Measurements from ENCODE around the gene TRAF3IP3. TPM values are rescaled to one million over a fixed set of nuclear protein-coding genes. Genes with fewer than 3 reads are reported as not detected.

TRAF3IP3 gene
- total RNA-seq, 6 donors from 2014 or later: 6.4 to 58.7 (median 10.8) TPM

DNA sequence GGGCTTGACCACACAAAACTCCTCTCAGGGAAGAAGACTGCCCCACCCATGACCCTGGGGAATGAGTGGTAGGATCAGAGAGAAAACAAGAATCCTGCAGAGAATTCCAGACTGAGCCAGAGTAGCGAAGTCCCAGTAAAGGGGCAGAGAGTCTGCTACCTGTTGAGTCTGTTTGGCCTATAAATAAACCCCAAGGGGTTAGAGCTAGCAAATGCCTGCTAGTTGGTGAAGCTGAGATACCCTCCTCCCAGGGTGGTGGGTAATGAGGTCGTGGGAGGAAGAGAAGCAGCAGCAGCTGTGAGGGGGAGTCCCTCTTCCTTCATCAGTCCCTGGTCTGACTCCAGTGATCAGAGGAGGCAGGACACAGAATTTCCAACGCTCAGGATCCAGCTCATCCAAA, 2.5 kb downstream of the TRAF3IP3 start:
- H3K27me3 ChIP-seq: no peaks in the 10 kb centered on the region
- H3K4me1 ChIP-seq: peaks cover 0 to 4% (median 2%) of the 10 kb centered on the region in 4 donors
- WGBS, 2 donors: 69 to 70% methylated on average over 3 of the region's 3 CpGs
- DNase-seq: no peak
- H3K9me3 ChIP-seq: no peaks in the 10 kb centered on the region
- H3K4me3 ChIP-seq: peak overlapping the region in 1 of 4 donors; percentile 38
- ATAC-seq (ENCODE audit: low FRiP score in 2 of 2): no peak
- H3K36me3 ChIP-seq: no peaks in the 10 kb centered on the region
- TF ChIP-seq POLR2A (IDR thresholded peaks at IDR 0.05) (no peak), CTCF (IDR thresholded peaks at IDR 0.05) (no peak), POLR2AphosphoS5 (IDR thresholded peaks at IDR 0.05) (no peak), EP300 (IDR thresholded peaks at IDR 0.05) (no peak)
- H3K27ac ChIP-seq: peak overlapping the region in 1 of 4 donors; percentile 28

DNA sequence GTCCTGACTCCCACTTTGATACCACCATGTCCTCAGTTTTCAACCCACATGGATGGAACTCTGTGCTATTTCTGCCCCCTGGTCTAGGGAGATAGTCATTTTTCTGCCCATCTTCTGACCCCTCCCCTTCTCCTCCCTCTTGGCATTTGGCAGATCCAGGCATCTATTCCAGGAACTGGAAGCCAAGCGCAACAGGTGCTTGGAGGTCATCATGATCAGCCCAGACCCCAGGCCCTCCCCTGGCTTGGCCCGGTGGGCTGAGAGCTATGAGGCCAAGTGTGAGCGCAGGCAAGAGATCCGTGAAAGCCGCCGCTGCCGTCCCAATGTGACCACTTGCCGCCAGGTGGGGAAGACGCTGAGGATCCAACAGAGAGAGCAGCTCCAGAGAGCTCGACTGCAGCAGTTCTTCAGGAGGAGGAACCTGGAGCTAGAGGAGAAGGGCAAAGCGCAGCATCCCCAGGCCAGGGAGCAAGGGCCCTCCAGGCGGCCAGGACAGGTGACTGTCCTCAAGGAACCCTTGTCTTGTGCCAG, 4.0 kb downstream of the TRAF3IP3 start:
- Histone ChIP-seq H3K4me1 (peaks cover 0 to 4% (median 2%) of the 10 kb centered on the region in 4 donors), H3K27ac (no peak overlapping the region), H3K9me3 (no peaks in the 10 kb centered on the region), H3K4me3 (no peak overlapping the region), H3K36me3 (no peaks in the 10 kb centered on the region), H3K27me3 (no peaks in the 10 kb centered on the region)
- ATAC-seq (ENCODE audit: low FRiP score in 2 of 2): no peak
- peak in 1 of 2 donors; percentile 42 for DNase-seq
- no peak for TF ChIP-seq POLR2A (IDR thresholded peaks at IDR 0.05)
- no peak for TF ChIP-seq POLR2AphosphoS5 (IDR thresholded peaks at IDR 0.05)
- TF ChIP-seq CTCF (IDR thresholded peaks at IDR 0.05): no peak
- TF ChIP-seq EP300 (IDR thresholded peaks at IDR 0.05): no peak
- WGBS, 2 donors: 89 to 92% methylated on average over 6 to 12 of the region's 12 CpGs

DNA sequence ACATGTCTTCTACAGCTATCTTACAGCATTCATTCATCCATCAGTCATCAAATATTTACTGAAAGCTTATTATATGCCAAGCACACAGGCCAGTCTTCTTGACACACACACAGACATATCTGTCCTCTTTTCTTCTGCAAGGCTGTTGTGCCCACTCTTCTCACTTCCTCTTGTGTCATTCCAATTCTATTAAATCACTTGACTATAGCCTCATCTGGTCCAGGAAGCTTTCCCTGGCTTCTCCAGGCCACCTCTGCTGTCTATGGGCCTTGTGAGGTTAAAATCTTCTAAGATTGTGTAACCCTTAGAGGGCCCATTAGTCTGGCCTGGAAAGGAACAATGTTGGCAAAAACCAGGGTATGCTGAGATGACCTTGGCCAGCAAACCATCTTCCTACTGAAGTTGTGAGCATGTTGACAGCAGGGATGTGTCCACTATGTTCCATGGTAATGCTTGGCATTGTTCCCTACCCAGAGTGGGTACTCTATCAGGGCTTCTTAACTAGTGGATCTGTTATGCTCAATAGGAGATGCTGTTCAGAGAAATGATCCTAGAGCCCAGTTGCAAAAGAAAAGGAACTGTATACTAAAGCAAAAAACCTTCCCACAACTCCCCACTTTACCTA, 5.3 kb downstream of the TRAF3IP3 start:
- H3K27ac ChIP-seq: no peak overlapping the region
- H3K36me3 ChIP-seq: no peaks in the 10 kb centered on the region
- no peak for DNase-seq
- TF ChIP-seq POLR2A (IDR thresholded peaks at IDR 0.05) (no peak), EP300 (IDR thresholded peaks at IDR 0.05) (no peak), CTCF (IDR thresholded peaks at IDR 0.05) (no peak), POLR2AphosphoS5 (IDR thresholded peaks at IDR 0.05) (no peak)
- H3K4me1 ChIP-seq: peaks cover 0 to 3% (median under 1%) of the 10 kb centered on the region in 4 donors
- H3K9me3 ChIP-seq: no peaks in the 10 kb centered on the region
- no peaks in the 10 kb centered on the region for H3K27me3 ChIP-seq
- H3K4me3 ChIP-seq: no peak overlapping the region
- ATAC-seq (ENCODE audit: low FRiP score in 2 of 2): peak in 1 of 2 donors; percentile 37

- Histone ChIP-seq H3K4me3 (no peak overlapping the region), H3K9me3 (no peaks in the 10 kb centered on the region), H3K27me3 (no peaks in the 10 kb centered on the region), H3K4me1 (peaks cover 22 to 28% (median 25%) of the 10 kb centered on the region in 4 donors), H3K27ac (peak overlapping the region in 3 of 4 donors; percentile 4 to 75 (median 29)), H3K36me3 (no peaks in the 10 kb centered on the region)
- ATAC-seq (ENCODE audit: low FRiP score in 2 of 2) (no peak), DNase-seq (peak in 1 of 2 donors; percentile 64)
- no peak for TF ChIP-seq CTCF (IDR thresholded peaks at IDR 0.05)
- TF ChIP-seq EP300 (IDR thresholded peaks at IDR 0.05): peak in 1 of 4 donors; percentile 78
- TF ChIP-seq POLR2AphosphoS5 (IDR thresholded peaks at IDR 0.05): peak; percentile 62 to 72
- no peak for TF ChIP-seq POLR2A (IDR thresholded peaks at IDR 0.05)
- WGBS, 2 donors: 49 to 62% methylated on average over 2 of the region's 2 CpGs
Measured at GRCh38 chr1:209766051-209766450, 10.2 kb downstream of the TRAF3IP3 start.

DNA sequence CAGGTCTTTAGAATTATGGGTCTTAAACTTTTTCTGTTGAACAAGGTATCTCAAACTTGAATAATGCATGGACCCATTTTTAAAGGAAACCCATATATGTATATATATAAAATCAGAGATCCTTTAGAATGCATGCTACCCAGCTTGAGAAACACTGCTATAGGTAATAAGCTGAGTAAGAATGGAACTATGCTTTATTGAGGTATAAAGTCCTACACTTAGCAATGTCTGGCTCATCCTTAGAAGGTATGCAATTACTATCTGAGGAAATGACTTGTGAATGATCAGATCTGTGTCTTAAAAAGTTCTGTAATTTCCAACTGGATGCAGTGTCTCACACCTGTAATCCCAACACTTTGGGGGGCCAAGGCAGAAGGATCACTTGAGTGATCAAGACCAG, 11.2 kb downstream of the TRAF3IP3 start:
- peaks cover 22 to 28% (median 24%) of the 10 kb centered on the region in 4 donors for H3K4me1 ChIP-seq
- no peaks in the 10 kb centered on the region for H3K9me3 ChIP-seq
- no peak overlapping the region for H3K4me3 ChIP-seq
- ATAC-seq (ENCODE audit: low FRiP score in 2 of 2): no peak
- no peak for DNase-seq
- peak overlapping the region in 1 of 4 donors; percentile 81 for H3K27ac ChIP-seq
- no peaks in the 10 kb centered on the region for H3K27me3 ChIP-seq
- H3K36me3 ChIP-seq: no peaks in the 10 kb centered on the region
- TF ChIP-seq POLR2A (IDR thresholded peaks at IDR 0.05) (no peak), POLR2AphosphoS5 (IDR thresholded peaks at IDR 0.05) (no peak), EP300 (IDR thresholded peaks at IDR 0.05) (no peak), CTCF (IDR thresholded peaks at IDR 0.05) (no peak)

All from upper lobe of left lung (tissue), 6 donors.